GM19193 (cell line): ENCODE data around the gene SEMA6B.

Experiments
- POLR2A ChIP-seq: IDR thresholded peaks from 4 replicates; pipeline ENCODE4 v1.6.1; 2011; ENCODE audit not compliant: insufficient read depth, insufficient read length; ENCODE audit errors: extremely low read depth

SEMA6B gene

DNA sequence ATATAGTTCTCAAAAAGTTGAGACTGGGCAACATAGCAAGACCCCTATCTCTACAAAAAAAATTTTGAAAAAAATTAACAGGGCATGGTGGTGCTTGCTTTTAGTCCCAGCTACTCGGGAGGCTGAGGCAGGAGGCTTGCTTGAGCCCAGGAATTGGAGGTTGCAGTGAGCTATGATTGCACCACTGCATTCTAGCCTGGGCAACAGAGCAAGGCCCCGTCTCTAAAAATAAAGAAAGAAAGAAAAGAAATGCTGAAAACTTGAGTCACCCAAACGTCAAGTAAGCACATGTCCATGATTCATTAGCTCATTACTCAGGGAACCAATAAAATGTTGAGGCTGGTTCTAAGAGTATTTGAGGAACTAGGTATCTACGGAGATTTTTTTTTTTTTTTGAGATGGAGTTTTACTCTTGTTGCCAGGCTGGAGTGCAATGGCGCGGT, 33.9 kb upstream of the SEMA6B start:
- TF ChIP-seq POLR2A = no peak

DNA sequence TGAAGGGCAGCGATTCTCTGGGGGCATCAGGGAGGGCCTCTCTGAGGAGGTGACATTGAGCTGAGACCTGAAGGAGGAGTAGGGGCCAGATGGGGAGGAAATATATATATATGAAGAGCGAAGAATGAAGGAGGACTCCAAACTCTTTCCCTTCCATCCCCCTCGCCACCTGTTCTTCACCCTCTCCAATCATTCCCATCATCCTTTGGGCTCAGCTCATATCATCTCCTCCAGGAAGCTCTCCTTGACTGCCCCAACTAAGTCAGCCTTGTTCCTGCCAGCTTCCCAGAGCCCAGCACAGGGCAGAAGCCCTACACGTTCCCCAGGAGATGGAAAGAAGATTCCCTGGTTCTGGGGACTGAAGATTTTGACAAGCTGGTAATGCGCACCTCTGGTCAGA, 33.0 kb upstream of the SEMA6B start:
- no peak for TF ChIP-seq POLR2A

DNA sequence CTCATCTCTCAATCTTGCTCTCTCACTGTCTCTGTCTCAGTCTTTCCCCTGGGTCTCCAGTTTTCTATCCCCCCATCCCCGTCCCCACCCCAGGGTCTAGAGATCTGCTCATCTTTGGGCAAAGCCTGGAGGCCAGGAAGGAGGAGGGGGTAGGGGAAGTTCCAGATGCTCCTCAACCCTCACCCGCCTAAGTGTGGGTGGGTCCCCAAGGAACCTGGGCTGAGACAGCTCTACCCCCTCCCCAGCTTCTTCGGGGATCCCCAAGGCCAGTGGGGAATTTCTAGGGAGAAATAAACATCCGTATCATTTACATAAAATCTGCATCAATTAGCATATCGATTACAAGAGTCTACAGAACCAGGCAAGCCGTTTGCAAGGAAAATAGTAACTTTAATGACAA, 31.8 kb upstream of the SEMA6B start:
- no peak for TF ChIP-seq POLR2A

DNA sequence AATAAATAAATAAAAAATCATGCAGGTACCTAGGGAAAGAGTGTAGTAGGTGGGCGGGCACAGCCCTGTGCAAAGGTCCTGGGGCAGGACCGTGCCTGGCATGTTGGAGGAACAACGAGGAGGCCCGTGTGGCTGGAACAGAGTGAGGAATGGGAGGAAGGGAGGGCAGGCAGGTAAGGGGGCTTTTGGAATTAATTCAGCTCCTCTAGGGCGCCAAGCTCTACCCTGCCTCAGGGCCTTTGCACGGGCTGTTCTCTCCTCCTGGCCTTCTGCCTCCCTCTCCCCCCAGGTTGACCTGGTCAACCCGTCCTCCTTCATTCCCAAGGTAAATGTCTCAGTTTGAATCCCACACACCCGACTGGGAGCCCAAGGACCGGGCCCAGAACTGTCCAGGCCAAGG, 31.1 kb upstream of the SEMA6B start:
- no peak for TF ChIP-seq POLR2A

DNA sequence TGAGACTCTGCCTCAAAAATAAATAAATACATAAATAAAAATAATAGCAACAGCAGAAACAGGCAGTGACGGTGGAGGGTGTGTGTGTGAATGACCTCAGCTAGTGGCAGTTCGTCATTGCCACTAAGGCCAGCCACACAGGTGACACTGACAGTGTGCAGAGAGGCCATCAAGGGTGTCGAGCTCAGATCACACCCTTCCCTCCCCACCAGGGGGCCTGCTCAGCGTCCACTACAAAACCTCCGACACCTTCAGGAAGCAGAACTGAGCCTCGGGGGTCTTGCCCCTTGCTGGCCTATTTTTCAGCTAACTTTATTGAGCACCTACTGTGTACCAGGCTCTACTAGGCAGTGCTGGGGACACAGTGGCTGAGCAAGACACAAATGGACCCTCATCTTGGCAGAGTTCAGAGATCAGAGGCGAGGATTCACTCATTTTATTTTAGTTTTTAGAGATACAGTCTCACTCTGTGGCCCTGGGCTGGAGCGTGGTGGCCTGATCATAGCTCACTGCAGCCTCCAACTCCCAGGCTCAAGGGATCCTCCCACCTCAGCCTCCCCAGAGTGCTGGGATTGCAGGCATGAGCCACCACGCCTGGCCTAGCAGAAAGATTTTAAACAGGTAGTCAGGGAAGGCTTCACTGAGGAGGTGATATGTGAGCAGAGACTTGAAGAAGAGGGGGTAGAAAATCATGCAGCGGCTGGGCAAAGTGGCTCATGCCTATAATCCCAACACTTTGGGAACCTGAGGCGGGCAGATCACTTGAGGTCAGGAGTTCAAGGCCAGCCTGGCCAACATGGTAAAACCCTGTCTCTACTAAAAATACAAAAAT, 30.3 kb upstream of the SEMA6B start:
- no peak for TF ChIP-seq POLR2A

DNA sequence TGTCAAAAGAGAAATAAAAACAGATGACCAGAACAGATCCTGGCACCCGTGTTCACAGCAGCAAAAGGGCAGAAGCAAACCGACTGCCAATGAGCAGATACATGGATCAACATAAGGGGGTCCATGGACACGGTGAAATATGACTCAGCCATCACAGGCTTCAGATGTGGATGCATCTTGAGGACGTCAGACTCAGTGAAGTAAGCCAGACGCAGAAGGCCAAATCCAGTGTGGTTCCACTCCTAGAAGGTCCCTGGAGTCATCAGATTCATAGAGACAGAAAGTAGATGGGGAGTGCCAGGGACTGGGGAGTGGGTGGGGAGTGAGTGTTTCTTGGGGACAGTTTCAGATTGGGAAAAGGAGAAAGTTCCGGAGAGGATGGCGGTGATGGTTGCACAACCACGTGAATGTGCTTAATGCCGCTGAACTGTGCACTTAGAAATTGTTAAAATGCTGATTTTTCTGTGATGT, 28.8 kb upstream of the SEMA6B start:
- no peak for TF ChIP-seq POLR2A

DNA sequence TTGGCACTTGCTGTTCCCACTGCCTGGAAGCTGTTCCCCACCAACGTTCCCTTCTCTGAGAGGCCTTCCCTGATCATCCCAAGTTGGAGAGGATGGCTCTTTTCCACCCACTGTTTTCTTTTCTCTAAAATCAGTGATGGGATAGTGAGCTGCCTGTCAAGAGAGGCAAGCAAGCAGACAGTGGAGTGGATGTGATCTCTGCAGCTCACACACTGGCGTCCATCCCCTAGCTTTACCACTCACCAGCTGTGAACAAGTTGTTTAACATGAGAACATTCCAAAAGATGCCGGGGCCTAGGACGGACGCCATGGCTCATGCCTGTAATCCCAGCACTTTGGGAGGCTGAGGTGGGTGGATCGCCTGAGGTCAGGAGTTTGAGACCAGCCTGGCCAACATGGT, 28.0 kb upstream of the SEMA6B start:
- TF ChIP-seq POLR2A = no peak

DNA sequence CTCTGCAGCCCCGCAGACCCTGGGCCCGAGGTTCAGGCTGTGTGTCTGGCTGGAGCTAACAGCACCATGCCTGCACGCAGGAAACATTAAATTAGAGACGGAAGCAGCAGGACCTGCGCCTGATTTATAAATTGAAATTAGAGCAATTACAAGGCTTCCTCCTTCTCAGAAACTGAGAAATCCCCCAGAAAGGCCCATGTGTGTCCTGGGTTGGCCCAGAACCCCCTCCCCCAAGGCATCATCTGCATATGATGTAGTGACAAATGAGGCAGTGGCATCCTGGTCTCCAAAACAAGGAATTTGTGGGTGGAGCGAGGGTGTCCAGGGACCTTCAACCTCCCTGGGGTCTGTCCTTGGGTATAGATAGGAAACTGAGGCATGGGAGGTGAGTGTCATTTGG, 27.2 kb upstream of the SEMA6B start:
- TF ChIP-seq POLR2A = no peak

DNA sequence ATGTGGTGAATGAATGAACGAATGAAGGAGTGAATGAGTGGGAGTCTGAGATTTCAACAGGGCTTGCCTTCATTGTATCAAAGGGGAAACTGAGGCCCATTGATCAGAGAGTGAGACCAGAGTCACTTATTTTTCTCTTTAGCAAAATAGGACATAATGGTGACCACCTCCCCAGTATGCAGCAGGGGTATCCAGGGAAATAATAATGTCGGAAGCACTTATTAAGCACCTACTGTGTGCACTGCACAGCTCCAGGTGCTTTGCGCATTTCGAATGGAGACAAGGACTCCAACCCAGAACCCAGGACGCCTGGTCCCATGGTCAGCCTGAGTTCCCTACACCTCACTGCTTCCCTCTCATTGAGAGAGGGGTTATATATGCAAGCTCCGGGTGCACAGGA, 26.8 kb upstream of the SEMA6B start:
- no peak for TF ChIP-seq POLR2A

DNA sequence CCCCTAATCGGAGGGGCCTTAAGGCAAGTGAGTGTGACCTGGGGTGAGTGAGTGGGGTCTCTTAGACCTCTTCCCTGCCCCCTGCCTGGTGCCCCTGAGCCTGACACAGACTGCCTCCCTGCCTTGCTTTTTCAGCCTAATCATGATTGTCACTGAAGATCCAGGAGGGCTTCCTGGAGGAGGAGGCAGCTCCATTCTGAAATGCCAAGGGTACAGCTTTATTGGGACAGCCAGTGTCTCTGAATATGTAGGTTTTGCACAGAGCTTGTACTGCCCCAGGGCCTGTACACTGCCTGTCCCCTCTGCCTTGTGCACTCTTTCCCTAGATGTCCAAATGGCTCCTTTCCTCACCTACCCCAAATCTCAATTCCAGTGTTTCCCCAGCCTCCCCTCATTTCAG, 26.1 kb upstream of the SEMA6B start:
- TF ChIP-seq POLR2A = no peak

DNA sequence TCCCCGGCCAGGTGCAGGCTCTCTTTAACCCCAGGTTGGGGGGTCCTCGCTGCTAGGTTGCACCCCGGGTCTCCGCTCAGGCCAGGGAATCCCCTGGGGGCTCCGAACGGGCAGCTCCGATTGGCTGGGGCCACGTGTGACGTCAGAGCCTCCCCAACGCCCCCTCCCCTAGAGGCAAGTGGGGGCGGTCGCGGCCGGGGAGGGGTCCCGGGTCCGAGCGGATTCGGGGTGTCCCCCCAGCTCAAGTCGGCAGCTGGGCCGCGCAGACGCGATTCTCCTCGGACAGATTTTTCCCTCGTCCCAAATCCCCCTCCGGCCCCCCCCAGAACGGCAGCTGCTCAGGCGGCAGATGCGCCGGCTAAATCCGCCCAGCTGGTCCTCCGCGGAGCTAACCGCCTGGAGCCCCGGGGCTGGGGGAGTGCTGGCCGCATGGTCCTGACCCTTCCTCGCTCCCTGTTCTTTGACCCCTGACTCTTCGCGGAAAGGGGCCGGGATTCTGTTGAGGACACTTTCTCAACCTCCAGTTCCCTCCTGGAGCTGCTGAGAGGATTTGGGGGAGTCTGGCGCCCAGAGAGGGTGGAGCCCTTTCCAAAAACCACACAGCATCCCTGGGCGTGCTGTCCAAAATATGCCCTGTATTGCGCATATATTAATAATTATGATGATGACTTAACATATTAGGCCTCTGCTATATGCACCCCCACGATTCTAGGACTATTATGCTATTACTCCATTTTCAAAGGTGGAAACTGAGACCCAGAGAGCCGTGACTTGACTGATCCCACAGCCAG, 25.4 kb upstream of the SEMA6B start:
- no peak for TF ChIP-seq POLR2A

DNA sequence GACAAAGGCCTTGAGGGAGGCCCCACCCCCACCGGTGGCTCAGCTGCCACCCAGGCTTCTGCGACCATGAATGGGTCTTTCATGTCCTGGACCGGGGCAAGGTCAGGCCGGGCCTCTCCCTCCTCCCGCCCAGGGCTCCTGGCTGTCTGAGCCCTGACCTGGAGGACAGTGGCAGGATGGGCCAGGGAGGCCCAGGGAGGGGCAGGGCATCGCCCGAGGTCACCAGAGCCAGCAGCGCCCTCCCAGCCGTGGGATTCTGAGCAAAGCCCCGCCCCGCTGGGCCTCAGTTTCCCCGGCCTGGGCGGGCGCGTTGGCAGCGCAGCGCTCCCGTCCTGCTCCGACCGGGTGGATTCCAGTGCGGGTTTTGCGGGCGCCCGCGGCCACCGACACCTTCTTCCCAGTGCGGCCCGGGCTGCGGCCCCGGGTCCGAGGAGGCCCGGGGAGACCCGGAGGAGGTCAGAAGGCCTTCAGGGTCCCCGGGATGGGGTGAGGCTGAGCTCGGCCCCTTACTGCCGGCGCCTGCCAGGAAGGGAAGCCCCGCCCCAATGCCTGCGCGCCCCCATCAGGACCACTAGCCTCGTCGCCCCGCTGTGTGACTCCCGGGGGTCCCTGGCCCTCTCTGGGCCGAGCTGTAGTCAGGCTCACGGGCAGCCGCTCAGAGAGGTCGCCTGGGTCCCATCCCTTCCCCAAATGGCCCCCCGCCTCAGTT, 24.6 kb upstream of the SEMA6B start:
- TF ChIP-seq POLR2A = no peak

DNA sequence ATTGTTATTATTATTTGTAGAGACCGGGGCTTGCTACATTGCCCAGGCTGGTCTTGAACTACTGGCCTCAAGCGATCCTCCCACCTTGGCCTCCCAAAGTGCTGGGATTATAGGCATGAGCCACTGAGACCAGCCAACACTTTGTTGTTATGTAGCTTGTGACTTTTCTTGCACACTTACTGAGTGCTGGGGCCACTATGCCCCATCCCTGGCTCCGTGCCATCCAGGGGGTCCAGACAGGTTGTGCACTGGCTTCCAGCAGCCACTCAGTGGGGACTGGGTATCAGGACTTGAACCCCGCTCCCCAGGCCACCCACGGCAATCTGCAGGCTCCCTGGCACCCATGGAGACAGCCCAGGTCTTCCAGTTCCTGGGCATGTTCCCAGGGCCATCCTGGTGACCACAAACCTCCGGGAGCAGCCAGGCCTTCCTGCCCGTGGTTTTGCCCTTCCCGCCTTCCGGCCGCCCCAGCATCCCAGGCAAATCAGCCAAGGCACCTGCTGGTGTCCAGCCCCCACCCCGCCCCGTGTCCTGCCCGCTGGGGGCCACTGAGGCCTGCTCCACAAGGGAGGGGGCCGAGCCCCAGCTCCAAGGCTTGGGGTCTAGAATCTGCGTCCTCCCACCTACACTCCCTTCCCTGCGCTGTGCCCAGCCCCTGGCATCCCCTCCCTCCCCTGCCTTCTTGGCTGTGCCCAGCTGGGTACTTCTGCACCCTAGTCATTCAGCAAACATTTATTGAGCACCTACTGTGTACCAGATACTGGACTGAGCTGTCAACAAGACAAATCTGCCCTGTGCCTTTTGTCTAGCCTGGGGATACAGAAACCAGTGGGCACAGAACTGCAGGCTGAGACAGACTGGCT, 23.7 kb upstream of the SEMA6B start:
- no peak for TF ChIP-seq POLR2A

DNA sequence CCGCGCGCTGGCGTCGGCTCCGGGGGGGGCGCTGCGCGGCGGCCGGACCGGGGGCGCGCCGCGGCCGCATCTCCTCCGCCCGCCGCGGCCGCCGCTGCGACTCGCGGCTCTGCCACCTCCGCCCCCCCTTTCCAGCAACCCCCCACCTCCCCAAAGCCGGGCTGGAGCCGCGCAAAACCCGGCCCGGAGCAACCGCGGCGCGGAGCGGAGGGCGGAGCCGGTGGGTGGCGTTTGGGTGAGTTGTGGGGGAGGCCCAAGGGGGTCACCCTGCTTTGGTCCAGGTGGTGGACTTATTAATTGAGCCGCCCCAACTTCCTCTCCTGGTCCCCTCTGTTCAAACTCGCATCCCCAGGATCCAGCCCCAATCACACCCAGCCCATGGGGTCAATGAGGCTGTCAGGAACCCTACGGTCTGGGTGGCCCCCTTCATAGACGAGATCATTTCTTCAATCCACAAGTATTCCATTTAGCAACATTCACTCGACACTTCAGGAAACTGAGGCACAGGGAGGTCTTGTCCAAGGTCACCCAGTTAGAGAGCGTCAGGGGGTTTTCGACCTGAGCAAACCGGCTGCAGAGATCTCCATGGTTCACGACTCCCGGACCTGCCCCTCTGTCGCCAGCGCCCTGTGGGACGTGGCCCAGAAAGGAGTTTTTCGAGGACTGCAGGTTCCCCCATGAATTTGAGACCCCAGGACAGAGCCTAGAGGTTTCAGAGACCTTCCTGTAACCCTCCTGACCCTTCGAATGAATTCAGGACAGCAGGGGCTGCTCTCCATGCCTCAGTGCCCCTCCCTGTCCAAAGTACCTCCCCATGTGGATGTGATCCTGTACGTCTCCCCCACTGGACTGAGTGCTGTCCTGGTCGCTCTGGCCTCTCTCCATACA, 22.4 kb upstream of the SEMA6B start:
- TF ChIP-seq POLR2A = no peak

DNA sequence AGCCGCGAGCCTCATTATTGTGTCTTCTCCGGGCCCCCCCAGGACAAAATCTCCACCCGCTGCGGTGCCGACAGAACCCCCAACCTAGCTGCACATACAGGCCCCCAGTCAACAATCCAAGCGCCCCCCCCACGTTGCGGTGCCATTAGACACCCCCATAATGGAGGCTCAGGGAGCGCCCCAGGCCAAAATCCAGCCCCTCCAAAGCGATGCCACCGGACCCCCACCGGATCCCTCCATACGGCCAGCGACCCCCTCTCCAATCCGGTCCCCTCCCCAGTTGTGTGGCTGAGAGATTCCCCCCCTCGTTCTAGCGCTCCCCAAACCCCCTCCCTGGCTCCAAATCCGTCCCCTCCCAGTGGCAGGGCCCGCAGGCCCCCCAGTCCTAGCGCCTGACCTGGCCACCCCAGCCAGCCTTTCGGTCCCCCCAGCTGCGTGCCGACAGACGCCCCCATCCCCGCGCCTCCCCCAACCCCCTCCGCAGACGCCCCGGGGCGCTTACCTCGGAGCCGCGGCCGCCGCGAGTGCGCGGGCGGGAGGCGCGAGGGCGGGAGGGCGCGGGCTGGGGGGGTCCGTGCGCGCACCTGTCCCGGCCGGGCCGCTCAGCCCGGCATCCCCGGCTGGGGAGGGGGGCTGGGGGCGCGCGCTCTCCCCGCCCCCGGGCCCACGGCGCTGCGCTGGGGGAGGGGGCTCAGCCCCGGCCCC, 21.6 kb upstream of the SEMA6B start:
- no peak for TF ChIP-seq POLR2A
